Duodenal mucosa (tissue), 2 donors: Measurements from ENCODE around the gene BLM.
"Not testable (repeated sequence)": the region's sequence is repeated elsewhere in the genome, so short reads cannot be mapped to it uniquely, and the experiment has no call there.

Source experiments
- H3K27ac ChIP-seq: one replicate; pipeline ENCODE4 v1.7.0; 2013; ENCODE audit warnings: low read depth, low read length
- H3K27me3 ChIP-seq, 2 donors: one replicate each; pipeline ENCODE4 v1.7.0; 2013; ENCODE audit warnings: low read length in 2 of 2, control low read depth in 1 of 2; ENCODE audit not compliant: insufficient read depth in 2 of 2, control insufficient read depth in 1 of 2
- H3K36me3 ChIP-seq, 2 donors: one replicate each; pipeline ENCODE4 v1.7.0; 2013; ENCODE audit warnings: low read length in 2 of 2, control low read depth in 1 of 2; ENCODE audit not compliant: insufficient read depth in 2 of 2, control insufficient read depth in 1 of 2
- H3K4me1 ChIP-seq, 2 donors: one replicate each; pipeline ENCODE4 v1.7.0; 2013; ENCODE audit warnings: low read length in 2 of 2, control low read depth in 1 of 2; ENCODE audit not compliant: insufficient read depth in 2 of 2, control insufficient read depth in 1 of 2
- H3K4me3 ChIP-seq, 2 donors: one replicate each; pipeline ENCODE4 v1.7.0; 2013; ENCODE audit warnings: low read length in 2 of 2, low read depth in 1 of 2
- H3K9ac ChIP-seq, 2 donors: one replicate each; pipeline ENCODE4 v1.7.0; 2013; ENCODE audit warnings: low read length in 2 of 2, low read depth in 1 of 2
- H3K9me3 ChIP-seq, 2 donors: one replicate each; pipeline ENCODE4 v1.7.0; 2013; ENCODE audit warnings: low read length in 2 of 2, control low read depth in 1 of 2; ENCODE audit not compliant: control insufficient read depth in 1 of 2

Gene BLM

DNA sequence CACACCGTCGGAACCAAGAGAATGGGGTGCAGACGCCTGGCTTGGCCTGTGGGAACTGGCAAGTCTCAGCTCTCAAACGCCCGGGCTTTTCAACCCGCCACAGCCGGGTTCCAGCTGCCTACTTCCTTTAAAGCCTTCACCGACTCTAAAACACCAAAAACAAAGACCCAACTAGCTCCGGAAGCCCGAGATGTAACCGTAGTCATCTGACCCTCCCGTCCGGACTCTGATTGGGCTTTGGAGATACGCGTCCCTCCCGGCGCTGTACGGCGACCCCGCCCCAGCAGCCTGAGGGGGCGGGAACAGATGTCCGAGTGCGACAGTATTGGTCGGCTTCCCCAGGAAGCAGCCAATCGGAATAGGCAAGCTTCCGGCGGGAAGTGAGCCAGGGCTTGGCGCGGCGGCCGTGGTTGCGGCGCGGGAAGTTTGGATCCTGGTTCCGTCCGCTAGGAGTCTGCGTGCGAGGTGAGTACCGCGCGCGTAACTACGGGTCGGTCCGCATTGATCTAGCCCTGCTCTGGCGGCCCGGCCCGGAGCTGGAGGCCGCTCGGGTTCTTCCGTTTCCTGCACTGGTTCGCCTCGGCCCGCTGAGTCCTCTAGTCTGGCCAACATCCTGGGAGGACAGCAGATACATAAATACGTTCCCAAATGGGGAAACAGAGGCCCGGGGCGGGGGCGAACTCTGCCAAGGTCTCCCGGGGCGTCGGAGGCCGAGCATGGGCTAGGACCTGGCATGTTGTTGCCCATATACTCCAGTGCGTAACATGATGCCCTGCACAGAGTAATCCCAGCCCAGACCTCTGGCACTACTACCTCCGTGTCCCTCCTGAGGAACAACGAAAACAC lies at the start of gene BLM:
Gene BLM (plus strand): TSS at position 371 of the 846 bp plus-strand sequence. CDS start 30,047 bp downstream, outside the sequence.
- Histone ChIP-seq H3K27ac (peak within 1 kb of the TSS; percentile 73), H3K9ac (peak within 1 kb of the TSS; percentile 72 to 86), H3K4me3 (peak within 1 kb of the TSS; percentile 87), H3K27me3 (no peaks in the 10 kb centered on the region), H3K9me3 (no peaks in the 10 kb centered on the region), H3K36me3 (no peaks in the 10 kb centered on the region), H3K4me1 (peaks cover 10 to 16% of the 10 kb centered on the region in 2 donors)

DNA sequence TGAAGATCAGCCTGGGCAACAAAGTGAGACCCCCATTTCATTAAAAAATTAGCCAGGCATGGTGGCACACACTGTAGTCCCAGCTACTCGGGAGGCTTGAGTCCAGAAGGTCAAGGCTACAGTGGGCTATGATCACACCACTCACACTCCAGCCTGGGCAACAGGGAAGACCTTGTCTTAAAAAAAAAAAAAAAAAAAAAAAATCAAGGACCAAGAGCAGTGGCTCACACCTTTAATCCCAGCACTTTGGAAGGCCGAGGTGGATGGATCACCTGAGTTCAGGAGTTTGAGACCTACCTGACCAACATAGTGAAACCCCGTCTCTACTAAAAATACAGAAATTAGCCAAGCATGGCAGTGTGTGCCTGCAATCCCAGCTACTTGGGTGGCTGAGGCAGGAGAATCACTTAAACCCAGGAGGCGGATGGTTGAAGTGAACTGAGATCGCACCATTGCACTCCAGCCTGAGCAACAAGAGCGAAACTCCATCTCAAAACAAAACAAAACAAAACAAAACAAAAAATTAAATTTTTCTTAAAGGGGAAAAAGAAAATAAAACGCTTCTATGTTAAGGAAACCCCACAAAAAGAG lies 49.3 kb upstream of the BLM start:
- H3K27me3 ChIP-seq, H3K36me3 ChIP-seq, H3K9ac ChIP-seq, H3K4me3 ChIP-seq, H3K9me3 ChIP-seq, H3K27ac ChIP-seq: not testable (repeated sequence)
- H3K4me1 ChIP-seq: peaks cover 6 to 15% of the 10 kb centered on the region in 2 donors

DNA sequence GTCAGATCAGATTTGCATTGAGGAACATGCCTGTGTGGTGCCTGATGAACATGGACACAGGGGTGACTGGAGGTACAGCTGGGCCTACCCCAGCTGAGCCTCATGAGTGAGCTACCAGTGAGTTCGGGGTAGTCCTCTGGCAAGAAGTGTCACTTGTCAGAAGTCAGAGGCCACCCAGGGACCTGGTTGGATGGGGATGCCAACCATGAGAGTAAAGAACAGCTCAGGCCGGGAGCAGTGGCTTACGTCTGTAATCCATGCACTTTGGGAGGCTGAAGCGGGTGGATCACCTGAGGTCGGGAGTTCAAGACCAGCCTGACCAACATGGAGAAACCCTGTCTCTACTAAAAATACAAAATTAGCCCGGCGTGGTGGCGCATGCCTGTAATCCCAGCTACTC lies 46.5 kb upstream of the BLM start:
- peaks cover 6 to 11% of the 10 kb centered on the region in 2 donors for H3K4me1 ChIP-seq
- H3K9ac ChIP-seq, H3K4me3 ChIP-seq, H3K9me3 ChIP-seq, H3K27ac ChIP-seq, H3K36me3 ChIP-seq, H3K27me3 ChIP-seq: not testable (repeated sequence)

DNA sequence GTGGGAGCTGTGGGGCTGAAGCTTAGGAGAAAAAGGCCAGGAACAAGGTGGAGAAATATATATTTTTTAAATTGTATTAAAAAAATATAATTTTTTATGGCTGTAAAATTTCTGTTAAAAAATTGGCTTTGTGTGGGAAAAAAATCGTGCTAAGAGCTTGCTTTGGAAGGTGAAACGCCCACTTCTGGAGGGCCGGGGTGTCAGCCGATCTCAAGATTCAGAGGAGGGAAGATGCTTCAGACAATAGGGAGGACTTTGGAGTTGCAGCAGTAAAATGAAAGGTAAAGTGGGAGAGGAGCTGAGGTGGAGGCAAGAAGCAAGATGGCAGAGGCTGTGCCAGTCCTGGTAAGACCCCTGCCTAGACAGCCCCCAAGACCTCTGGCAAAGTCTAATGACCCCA lies 45.9 kb upstream of the BLM start:
- Histone ChIP-seq H3K36me3 (no peaks in the 10 kb centered on the region), H3K27me3 (peaks cover 0 to 2% of the 10 kb centered on the region in 2 donors), H3K27ac (no peak overlapping the region), H3K9ac (no peak overlapping the region), H3K9me3 (no peaks in the 10 kb centered on the region), H3K4me3 (no peak overlapping the region), H3K4me1 (peaks cover 6 to 7% of the 10 kb centered on the region in 2 donors)

DNA sequence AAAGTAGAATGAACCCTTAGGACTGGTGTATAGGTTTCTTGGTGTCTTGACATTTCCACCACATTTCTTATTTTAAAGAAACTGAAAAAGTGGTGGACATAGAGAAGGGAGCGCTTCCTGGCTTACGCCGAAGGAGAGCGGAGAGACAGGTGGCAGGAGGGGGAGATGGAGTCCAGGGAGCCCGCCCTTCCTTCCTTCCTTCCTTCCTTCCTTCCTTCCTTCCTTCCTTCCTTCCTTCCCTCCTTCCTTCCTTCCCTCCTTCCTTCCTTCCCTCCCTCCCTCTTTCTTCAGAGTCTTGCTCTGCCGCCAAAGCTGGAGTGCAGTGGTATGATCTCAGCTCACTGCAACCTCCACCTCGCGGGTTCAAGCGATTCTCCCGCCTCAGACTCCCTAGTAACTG lies 43.8 kb upstream of the BLM start:
- not testable (repeated sequence) for H3K27me3 ChIP-seq, H3K9me3 ChIP-seq, H3K9ac ChIP-seq, H3K36me3 ChIP-seq, H3K27ac ChIP-seq, H3K4me3 ChIP-seq, H3K4me1 ChIP-seq

DNA sequence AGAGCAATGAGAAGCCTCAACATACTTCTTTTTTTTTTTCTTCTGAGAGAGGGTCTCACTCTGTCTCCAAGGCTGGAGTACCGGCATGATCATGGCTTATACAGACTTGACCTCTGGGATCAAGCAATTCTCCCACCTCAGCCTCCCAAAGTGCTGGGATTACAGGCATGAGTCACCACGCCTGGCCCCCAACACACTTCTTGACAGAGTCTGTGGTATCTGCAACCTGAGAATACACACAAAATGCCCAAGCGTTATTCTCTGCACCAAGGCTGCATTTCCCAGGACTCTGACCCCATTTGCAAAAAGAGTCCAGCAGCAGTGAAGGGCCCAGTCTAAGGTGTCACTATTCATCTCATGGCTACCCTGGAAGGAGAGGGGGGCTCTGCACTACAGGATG lies 42.7 kb upstream of the BLM start:
- Histone ChIP-seq H3K9ac (no peak overlapping the region), H3K4me1 (peaks cover 5 to 8% of the 10 kb centered on the region in 2 donors), H3K27ac (no peak overlapping the region), H3K27me3 (no peaks in the 10 kb centered on the region), H3K4me3 (no peak overlapping the region), H3K36me3 (no peaks in the 10 kb centered on the region), H3K9me3 (no peaks in the 10 kb centered on the region)

DNA sequence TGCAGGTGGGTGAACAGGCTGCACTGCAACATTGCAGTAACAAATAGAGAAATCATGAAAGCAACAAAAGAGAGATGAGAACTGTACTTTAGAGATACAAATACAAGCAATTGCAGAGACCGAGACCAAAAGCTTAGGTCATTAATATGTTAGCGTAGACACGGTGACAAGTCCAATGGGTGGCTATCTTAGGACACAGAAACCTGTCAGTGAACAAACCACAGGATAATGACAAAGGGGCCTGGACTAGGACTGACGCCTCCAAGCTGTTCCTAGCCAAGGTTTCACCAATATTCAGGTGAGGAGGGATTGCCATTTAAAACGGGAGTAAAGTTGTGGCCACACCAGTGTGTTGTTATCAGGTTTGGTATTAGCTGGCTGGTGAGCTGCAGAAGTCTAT lies 41.7 kb upstream of the BLM start:
- no peaks in the 10 kb centered on the region for H3K27me3 ChIP-seq
- H3K27ac ChIP-seq: no peak overlapping the region
- no peaks in the 10 kb centered on the region for H3K36me3 ChIP-seq
- H3K9ac ChIP-seq: no peak overlapping the region
- H3K4me1 ChIP-seq: peaks cover 5 to 8% of the 10 kb centered on the region in 2 donors
- no peak overlapping the region for H3K4me3 ChIP-seq
- no peaks in the 10 kb centered on the region for H3K9me3 ChIP-seq

DNA sequence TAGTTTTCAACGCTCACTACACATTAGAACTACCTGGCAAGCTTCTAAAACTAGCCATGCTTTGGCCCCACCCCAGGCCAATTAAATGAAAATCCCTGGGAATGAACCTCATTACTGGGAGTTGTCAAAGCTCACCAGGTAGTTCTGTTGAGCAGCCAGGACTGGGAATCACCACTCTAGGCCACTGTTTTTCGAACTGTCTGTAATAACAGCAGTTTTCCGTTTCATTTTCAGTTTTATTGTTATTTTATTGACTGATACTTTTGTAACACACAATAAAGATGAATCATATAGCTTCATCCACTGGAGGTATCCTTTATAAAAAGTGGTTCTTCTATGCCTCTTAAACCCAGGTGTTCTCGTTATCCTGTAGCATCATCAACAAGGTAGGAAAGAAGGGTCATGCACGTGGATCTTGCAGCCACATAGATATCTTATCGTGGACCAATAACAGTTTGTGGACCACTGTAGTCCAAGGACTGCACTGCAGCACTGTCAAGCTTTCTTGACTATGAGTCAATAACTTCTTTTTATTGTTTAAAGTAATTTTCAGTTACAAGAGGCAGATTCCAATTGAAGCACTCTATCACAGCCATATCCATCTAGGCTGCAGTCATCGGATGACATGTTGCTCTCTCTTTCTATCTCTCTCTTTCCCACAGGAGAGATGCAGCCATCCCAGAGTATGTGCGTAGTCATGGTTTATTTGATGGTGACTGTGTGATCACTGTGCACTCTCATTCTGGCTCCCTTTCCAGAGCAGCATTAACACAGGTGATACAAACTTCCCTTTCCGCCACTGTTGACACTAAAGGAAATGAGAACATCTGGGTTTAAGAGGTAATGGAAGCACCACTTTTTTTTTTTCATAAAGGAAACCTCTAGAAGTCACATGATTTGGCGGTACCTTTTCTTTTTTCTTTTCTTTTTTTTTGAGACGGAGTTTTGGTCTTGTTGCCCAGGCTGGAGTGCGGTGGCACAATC lies 39.0 kb upstream of the BLM start:
- no peaks in the 10 kb centered on the region for H3K27me3 ChIP-seq
- no peak overlapping the region for H3K4me3 ChIP-seq
- peak overlapping the region in 1 of 2 donors; percentile 12 for H3K9ac ChIP-seq
- H3K36me3 ChIP-seq: no peaks in the 10 kb centered on the region
- H3K4me1 ChIP-seq: peaks cover 5 to 8% of the 10 kb centered on the region in 2 donors
- H3K27ac ChIP-seq: no peak overlapping the region
- H3K9me3 ChIP-seq: no peaks in the 10 kb centered on the region

DNA sequence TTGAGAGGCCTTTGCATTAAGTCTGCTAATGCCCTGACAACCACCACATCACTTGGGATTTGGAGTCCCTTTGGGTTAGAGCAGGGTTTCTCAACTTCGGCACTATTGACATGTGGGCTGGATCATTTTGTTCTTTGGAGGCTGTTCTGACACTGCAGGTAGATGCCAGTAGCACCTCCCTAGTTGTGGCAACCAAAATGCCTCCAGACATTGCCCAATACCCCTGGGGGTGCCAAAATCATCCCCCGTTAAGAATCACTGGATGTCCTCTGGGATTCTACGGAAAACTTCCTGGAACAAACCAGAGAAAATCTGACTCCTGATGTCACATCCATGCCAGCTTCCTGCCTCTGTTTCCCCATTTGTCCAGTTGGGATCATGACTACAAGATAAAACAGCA lies 37.2 kb upstream of the BLM start:
- Histone ChIP-seq H3K9me3 (no peaks in the 10 kb centered on the region), H3K4me3 (no peak overlapping the region), H3K9ac (no peak overlapping the region), H3K27ac (no peak overlapping the region), H3K27me3 (no peaks in the 10 kb centered on the region), H3K36me3 (no peaks in the 10 kb centered on the region), H3K4me1 (peaks cover 5 to 8% of the 10 kb centered on the region in 2 donors)
